ENCODE data around the gene FREY1. TPM values are rescaled to one million over a fixed set of nuclear protein-coding genes. Genes with fewer than 3 reads are reported as not detected.

The FREY1 gene
- total and polyA plus RNA-seq, 2 of the 13 experiments (the other 11 are each of a cell fraction or from before 2014, with no cell fraction given): 0.44 to 0.73 TPM

GRCh38 chr11:45917623-45918330 lies 10.7 kb upstream of the FREY1 start, which contains the start of gene PEX16 (continued):
- TF ChIP-seq CBX2 (IDR thresholded peaks at IDR 0.05; ENCODE audit: low read depth, low read length) (no peak), CBX2 (CRISPR knock-in tag; IDR thresholded peaks at IDR 0.05; ENCODE audit: low read depth) (no peak), ZNF740 (CRISPR knock-in tag; IDR thresholded peaks at IDR 0.05) (no peak), ZEB1 (IDR thresholded peaks at IDR 0.05; ENCODE audit: insufficient replicate concordance, low read depth) (peak; percentile 5), ZNF12 (CRISPR knock-in tag; IDR thresholded peaks at IDR 0.05) (no peak), MAZ (IDR thresholded peaks at IDR 0.05; ENCODE audit: borderline replicate concordance, low read depth, low read length) (no peak), MAZ (CRISPR knock-in tag; IDR thresholded peaks at IDR 0.05; ENCODE audit: low read depth) (peak; percentile 73), ZNF335 (CRISPR knock-in tag; IDR thresholded peaks at IDR 0.05) (no peak), ZFP36 (IDR thresholded peaks at IDR 0.05; ENCODE audit: borderline replicate concordance, low read depth, low read length, partially characterized antibody) (no peak), ZFX (CRISPR knock-in tag; IDR thresholded peaks at IDR 0.05; ENCODE audit: low read depth) (peak; percentile 69), ADNP (CRISPR knock-in tag; IDR thresholded peaks at IDR 0.05) (no peak), DMTF1 (CRISPR knock-in tag; IDR thresholded peaks at IDR 0.05) (peak; percentile 53; the same call in 1 of the 2 replicates), ZNF460 (CRISPR knock-in tag; IDR thresholded peaks at IDR 0.05; ENCODE audit: borderline replicate concordance) (no peak), TAF15 (IDR thresholded peaks at IDR 0.05; ENCODE audit: low read depth, low read length, poor library complexity, severe bottlenecking) (no peak), HNF4A (CRISPR knock-in tag; IDR thresholded peaks at IDR 0.05) (peak; percentile 58), KDM2A (CRISPR knock-in tag; IDR thresholded peaks at IDR 0.05; ENCODE audit: borderline replicate concordance, low read depth) (peak; percentile 41; the same call in 1 of the 2 replicates), TFDP2 (CRISPR knock-in tag; IDR thresholded peaks at IDR 0.05) (peak; percentile 60; the same call in 1 of the 2 replicates), SRSF1 (optimal IDR thresholded peaks at IDR 0.05; ENCODE audit: low read depth, low read length) (peak; percentile 53), ZBTB7B (CRISPR knock-in tag; IDR thresholded peaks at IDR 0.05) (no peak; the same call in 1 of the 2 replicates), MTA1 (CRISPR knock-in tag; IDR thresholded peaks at IDR 0.05; ENCODE audit: borderline replicate concordance) (peak; percentile 56; the same call in 1 of the 2 replicates), CC2D1A (CRISPR knock-in tag; IDR thresholded peaks at IDR 0.05) (peak; percentile 70; the same call in 1 of the 2 replicates), BRF2 (CRISPR knock-in tag; IDR thresholded peaks at IDR 0.05) (peak; percentile 70; the same call in 1 of the 2 replicates), BATF2 (CRISPR knock-in tag; IDR thresholded peaks at IDR 0.05) (no peak), SP140L (CRISPR knock-in tag; IDR thresholded peaks at IDR 0.05; ENCODE audit: borderline replicate concordance) (no peak), ZNF792 (CRISPR knock-in tag; IDR thresholded peaks at IDR 0.05) (0 out of 2 replicates have a peak, but pooled peaks have one; percentile 15)
